Cortex of kidney (tissue), 1 donor: ENCODE results near the gene RAI1.

Experiments
- DNase-seq: peaks from one replicate; lab custom pipeline; 2025; lab: John Stamatoyannopoulos, UW

Gene RAI1

GRCh38 chr17:17732892-17733670 lies 51.8 kb downstream of the RAI1 start:
- DNase-seq, result no peak

DNA sequence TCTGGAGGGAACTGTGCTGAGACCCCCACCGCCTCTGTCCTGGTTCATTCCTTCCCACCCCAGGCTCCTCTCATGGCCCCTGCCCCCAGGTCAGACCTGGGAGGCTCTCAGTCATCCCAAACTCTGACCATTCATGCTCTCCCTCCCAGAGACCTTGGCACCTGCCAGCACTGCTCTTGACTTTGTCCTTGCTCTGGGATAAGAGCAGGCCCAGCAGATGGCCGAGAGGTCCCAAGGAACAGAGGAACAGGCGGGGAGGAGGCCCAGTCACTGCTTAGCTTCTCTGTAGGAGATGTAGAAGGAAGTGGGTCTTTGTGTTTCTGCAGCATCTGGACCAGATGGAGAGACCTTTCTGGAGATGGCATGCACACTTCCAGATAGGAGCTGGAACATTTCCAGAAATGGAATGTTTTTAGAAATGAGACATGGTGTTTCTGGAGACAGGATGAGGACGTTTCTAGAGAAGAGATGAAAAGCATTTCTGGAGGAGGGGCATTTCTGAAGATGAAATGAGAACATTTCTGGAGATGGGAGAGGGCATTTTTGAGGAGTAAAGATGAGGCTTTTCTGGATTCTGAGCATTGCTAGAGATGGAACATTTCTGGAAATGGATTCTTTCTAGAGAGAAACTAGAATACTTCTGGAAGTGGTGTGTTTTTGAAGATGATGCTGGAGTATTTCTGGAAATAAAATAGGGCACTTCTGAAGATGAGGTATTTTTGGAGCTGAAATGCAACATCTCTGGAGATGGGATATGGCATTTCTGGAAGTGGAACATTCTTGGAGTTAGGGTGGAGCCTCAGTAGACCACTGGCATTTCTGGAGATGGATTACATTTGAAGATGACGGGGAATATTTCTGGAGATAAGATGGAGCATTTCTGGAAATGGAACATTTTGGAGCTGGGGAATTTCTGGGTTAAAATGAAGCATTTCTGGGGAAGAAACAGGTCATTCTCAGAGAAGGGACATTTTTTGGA lies 55.2 kb downstream of the RAI1 start:
- DNase-seq, result no peak

- no peak for DNase-seq
Measured at GRCh38 chr17:17737961-17738894, 57.0 kb downstream of the RAI1 start.

DNA sequence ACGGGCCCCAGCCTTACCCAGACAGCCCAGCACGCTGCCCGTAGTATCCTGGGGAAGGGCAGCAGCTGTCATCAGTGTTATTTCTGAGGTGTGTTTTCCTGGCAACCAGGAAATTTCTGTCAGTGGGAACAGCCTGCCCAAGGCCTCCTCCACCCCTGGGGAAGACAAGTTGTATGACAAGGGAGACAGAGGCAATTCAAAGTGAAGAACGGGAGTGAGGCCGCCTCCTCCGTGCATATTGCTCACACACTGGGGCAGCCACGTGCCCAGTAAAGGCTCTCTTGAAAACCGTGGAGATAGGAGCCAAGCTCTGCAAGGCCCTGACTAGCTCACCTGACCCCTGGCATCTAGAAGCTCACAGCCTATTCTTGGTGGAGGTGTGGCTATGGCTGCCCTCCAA lies 57.6 kb downstream of the RAI1 start:
- no peak for DNase-seq

DNA sequence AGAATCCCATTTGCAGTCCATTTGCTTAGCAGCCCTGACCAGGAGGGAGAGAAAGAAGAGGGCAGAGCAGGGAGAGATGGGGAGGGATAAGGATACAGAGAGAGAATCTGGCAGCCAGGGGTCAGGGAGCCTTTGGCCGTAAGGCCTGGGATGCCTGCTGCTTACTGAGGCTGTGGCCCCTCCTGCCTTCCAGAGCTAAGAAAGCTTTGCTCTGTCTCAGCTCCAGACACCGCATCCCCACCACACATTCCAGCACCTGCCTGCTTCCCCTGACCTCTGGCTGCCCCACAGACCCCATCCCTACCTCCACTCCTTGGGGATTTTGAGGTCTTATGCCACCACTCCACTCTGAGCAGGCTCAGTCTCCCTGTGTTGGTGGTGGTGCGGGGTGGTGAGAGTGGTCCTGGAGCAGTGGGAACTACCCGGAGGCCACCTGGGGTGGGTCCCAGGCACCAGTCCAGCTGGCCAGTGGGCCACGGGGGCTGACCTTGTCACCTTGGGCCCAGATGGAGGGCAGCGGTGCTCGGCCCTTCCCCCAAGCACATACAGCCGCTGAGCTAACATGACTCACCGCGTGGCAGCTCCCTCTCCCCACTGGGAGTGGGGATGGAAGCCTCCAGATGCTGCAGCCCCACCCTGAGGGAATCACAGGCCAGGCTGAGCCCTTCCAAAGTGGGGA lies 58.3 kb downstream of the RAI1 start:
- DNase-seq, result no peak

DNA sequence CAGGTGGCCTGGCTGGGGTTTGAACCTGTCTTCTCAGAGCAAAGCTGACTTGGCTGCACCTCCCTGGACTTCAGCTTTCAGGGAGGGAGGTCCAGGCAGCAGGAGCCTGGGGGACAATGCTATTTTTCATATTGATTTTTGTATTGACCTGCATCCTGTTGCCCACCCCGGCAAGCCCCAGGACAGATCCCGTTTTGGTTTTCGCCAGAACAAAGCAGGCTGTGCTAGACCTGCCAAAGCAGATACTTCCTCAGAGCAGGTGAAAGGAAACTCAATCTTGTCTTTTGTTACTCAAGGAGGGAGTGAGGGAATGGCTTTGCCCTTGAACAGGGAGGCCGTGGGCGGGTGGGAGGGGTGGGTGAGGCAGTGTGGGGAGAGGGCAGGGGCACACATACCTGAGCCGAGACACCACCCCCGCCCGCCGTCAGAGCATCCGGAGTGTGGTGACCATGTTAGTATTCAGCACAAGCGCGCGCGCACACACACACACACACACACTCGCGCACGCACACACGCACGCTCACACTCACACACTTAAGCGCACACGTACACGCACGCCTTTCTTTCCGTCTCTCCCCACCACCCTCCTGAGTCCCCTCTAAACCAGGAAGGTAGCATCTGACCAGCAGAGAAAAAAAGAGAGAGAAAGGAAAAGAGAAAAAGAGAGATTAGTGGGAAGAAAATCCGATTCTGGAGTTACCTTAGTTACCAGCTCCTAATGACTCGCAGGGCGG lies 59.5 kb downstream of the RAI1 start:
- no peak for DNase-seq

DNA sequence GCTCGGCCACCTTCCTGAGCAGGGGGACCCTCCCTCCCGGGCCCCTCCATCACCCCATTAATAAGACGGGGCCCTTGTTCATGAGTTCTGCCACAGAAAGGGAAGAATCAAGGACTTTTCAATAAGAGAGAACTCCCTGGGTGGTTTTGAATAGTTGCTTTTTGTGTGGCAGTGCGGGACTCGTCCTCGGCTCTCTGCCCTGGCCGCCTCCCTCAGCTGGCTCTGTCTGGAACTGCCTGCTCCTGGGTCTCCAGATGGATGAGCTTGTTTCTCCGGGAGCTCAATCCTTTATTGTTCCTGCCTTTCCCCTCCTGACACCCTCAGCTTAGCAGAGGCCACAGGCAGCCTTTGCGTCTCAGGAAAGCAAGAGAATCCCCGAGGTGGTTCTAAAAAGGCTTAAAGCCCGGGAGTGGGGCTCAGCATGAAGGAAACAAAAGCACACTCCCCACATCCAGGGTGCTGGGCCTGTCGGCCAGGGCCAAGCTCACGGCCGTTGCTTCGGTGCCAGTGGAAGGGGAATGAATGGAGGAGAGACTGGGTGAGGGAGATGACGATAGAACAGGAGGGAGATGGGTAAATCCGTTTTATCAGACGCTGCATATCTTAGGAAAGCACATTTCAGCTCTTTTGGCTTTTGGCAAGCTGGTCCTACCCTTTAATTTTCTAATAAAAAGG lies 60.2 kb downstream of the RAI1 start:
- no peak for DNase-seq

- DNase-seq, result no peak
Measured at GRCh38 chr17:17742133-17742621, 60.9 kb downstream of the RAI1 start.

DNA sequence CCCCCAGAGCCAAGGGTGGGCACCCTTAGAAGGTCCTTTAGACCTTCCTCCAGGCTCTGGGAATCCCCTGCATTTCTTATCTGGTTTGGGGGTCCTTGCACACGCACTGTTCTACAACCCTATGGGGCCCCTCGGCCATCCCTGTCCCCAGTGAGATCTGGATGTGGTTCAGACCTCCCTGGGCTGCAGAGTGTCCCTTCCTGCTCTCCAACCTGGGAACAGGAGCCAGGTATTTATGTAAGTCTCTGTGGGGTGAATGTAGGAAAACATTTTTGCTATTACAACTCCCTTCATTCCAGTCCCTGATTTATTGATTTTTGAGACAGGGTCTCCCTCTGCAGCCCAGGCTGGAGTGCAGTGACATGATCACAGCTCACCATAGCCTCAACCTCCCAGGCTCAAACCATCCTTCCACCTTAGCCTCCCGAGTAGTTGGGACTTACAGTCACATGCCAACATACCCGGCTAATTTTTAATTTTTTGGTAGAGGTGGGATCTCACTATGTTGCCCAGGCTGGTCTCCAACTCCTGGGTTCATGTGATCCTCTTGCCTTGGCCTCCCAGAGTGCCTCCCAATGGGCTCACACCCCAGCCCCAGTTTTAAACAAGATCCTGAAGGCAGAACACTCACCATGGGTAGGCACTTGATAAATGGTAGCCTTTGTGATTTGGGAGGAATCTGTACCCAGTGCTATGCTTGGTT lies 61.6 kb downstream of the RAI1 start:
- DNase-seq, result no peak

GRCh38 chr17:17743391-17744112 lies 62.3 kb downstream of the RAI1 start:
- no peak for DNase-seq

GRCh38 chr17:17744116-17744515 lies 62.9 kb downstream of the RAI1 start:
- DNase-seq, result no peak

- DNase-seq, result no peak
Measured at GRCh38 chr17:17745476-17746455, 64.5 kb downstream of the RAI1 start.

GRCh38 chr17:17748179-17748578 lies 66.9 kb downstream of the RAI1 start:
- no peak for DNase-seq

DNA sequence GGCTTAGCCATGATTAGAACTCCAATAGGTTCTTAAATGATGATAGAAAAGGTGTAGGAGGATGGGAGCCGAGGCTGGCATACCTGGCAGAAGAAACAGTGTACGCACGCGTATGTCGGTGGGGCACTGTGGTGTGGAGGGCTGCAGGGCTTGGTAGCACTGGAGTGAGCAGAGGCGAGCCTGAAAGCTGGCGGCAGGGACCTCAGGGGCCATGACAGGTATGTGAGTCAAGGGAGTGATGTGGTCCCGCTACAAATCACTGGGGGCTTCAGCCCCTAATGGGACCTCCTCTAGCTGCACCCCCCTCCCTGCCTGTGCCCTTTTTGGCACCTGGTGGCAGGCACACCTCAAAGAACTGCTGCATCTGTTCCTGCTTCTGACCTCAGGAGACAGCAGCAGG lies 67.3 kb downstream of the RAI1 start:
- no peak for DNase-seq

- no peak for DNase-seq
Measured at GRCh38 chr17:17749025-17749772, 67.9 kb downstream of the RAI1 start.

GRCh38 chr17:17749921-17750320 lies 68.7 kb downstream of the RAI1 start:
- DNase-seq, result no peak

GRCh38 chr17:17750881-17751280 lies 69.6 kb downstream of the RAI1 start:
- no peak for DNase-seq
